HG02870 (cell line): ENCODE measurements around the gene ANTKMT.

ENCODE experiments used
- ATAC-seq: cut with Tn5 transposase; IDR thresholded peaks from one replicate; pipeline ENCODE4 v1.9.1; 2021; ENCODE audit warnings: mild to moderate bottlenecking, moderate library complexity; ENCODE audit not compliant: unreplicated experiment

The ANTKMT gene, protein sequence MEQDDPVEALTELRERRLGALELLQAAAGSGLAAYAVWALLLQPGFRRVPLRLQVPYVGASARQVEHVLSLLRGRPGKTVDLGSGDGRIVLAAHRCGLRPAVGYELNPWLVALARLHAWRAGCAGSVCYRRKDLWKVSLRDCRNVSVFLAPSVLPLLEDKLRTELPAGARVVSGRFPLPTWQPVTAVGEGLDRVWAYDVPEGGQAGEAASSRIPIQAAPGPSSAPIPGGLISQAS

GRCh38 chr16:720990-721764, at the start of gene ANTKMT:
Gene ANTKMT, plus strand, starts transcription at chr16:721146. Its CDS starts 129 bp downstream, at chr16:721275.
- peak; percentile 57 for ATAC-seq

DNA sequence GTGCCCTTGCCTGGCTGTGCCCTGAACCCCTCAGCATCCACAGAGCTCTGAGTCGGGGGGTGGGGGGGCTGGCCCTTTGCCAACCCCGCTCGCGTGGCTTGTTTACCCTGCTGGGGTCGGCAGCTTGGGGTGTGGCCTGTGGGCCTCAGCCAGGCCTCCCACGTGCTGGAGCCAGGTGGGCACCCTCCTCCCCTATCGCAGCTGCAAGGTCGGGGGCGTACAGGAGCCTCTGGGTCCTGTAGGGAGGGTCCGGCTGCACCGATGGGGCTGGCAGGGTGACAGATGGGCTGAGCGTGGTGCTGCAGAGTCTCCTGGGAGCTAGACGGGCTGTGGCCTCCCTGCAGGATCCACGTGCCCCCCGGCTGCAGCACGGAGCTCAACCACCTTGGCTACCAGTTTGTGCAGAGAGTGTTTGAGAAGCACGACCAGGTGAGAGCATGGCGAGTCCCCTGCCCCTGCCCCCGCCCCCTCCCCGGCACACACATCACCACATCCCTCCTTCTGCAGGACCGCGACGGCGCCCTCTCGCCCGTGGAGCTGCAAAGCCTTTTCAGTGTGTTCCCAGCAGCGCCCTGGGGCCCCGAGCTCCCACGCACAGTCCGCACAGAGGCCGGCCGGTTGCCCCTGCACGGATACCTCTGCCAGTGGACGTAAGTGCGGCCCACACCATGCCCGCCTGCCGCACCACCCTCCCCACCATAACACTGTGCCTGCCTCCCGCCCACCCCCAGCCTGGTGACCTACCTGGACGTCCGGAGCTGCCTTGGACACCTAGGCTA, 49.4 kb upstream of the ANTKMT start:
- ATAC-seq, result no peak

- ATAC-seq, result no peak
Observed at GRCh38 chr16:672371-672770, 48.6 kb upstream of the ANTKMT start.

DNA sequence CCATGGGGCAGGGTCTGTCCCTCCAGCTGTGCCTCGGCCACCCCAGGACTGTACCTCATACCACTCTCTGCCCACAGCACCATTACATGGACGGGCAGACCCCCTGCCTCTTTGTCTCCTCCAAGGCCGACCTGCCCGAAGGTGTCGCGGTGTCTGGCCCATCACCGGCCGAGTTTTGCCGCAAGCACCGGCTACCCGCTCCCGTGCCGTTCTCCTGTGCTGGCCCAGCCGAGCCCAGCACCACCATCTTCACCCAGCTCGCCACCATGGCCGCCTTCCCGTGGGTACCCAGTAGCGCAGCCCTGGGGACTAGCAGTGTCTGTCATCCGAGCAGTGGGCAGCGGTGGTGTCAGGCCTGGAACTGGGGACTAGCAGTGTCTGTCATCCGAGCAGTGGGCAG, 48.1 kb upstream of the ANTKMT start:
- ATAC-seq, result no peak

- no peak for ATAC-seq
Observed at GRCh38 chr16:673399-673991, 47.5 kb upstream of the ANTKMT start.

GRCh38 chr16:674214-674881, 46.6 kb upstream of the ANTKMT start:
- ATAC-seq, result no peak

DNA sequence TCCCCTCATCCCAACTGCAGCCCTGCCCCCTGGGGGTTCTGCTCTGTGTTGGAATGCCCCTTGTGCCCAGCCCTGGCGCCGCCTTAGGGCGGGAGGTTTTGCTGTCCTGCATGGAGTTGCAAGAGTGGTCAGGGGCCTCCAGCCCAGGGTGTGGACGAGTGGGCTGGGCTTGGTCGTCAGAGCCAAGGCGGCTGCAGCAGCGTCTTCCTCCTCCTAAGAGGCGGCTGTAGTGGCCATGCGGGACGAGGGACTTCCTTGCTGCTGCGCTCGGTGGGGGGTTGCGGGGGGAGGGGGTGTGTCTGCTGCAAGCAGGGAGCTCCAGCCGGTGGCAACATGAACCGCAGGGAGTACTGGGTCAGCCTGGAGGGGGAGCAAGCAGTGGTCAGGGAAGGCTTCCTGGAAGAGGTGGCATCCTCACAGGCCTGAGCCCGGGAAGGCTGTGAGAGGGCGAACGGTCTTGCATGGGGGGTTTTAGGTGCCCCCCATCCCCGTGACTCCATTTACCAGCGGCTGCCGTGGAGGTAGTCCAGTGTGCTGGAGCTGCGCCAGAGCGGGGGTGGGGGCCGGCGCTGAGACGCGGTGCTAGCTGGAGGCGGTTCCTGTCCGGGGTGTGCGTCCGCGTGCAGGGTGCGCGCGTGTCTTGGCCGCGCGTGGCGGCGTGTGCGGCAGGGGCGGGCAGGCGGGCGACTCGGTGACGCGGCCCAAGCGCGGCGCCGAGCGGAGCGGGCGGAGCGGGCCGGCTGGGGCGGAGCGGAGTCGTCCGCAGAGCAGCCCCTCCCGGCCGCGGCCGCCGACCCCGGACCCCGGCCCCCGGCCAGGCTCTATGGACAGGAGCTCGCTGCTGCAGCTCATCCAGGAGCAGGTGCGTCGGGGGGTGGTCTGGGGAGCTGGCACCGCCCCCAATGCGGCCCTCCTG, 45.7 kb upstream of the ANTKMT start, which contains the start of gene RHBDL1:
RHBDL1 (plus strand) TSS at position 704 of the 916 bp plus-strand sequence; CDS start at position 824, 120 bp downstream.
- ATAC-seq, result no peak

DNA sequence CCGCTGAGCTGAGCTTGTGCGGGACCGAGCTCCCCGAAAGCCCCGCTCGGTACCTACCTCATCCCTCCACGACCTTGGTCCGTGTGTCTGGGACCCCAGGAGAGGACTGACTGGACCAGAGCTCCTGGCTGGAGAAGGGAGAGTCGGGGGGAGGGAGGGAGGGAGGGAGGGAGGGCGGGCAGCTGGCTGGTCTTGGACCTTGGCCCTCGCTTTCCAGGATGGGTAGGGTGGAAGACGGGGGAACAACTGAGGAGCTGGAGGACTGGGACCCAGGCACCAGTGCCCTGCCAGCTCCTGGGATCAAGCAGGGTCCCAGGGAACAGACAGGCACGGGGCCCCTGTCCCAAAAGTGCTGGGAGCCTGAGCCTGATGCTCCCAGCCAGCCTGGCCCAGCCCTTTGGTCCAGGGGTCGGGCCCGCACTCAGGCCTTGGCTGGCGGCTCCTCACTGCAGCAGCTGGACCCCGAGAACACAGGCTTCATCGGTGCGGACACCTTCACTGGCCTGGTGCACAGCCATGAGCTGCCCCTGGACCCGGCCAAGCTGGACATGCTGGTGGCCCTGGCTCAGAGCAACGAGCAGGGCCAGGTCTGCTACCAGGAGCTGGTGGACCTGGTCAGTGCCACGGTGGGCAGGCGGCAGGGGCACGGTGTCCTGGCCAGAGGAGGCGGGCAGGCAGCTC, 44.9 kb upstream of the ANTKMT start:
- ATAC-seq, result no peak

DNA sequence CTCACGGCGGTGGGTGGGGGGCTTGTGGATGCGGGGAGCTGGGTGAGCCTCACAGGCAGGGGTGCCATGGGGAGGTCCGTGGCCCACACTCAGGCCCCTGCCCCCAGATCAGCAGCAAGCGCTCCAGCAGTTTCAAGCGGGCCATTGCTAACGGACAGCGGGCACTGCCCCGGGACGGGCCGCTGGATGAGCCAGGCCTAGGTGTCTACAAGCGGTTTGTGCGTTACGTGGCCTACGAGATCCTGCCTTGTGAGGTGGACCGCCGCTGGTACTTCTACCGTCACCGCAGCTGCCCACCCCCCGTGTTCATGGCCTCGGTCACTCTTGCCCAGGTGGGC, 44.4 kb upstream of the ANTKMT start:
- ATAC-seq, result no peak

- no peak for ATAC-seq
Observed at GRCh38 chr16:676913-677312, 44.0 kb upstream of the ANTKMT start.

DNA sequence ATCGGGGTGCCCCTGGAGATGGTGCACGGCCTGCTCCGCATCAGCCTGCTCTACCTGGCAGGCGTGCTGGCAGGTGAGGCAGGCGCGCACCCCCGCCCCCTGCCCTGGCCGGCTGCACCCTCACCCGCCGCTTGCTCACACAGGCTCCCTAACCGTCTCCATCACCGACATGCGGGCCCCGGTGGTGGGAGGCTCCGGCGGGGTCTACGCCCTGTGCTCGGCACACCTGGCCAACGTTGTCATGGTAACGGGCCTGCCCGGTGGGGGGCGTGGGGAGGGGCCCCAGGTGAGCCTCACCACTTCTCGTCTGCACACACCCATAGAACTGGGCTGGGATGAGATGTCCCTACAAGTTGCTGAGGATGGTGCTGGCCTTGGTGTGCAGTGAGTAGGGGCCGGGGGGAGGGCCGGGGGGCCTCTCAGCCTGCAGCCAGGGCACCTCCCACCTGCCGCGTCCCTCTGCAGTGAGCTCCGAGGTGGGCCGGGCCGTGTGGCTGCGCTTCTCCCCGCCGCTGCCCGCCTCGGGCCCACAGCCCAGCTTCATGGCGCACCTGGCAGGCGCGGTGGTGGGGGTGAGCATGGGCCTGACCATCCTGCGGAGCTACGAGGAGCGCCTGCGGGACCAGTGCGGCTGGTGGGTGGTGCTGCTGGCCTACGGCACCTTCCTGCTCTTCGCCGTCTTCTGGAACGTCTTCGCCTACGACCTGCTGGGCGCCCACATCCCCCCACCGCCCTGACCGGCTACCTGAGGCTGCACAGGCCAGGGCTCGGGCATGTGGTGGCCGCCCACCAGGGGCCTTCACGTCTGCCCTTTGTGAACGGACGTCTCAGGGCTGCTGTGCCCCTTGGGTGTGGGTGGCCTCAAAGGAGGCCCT, 43.4 kb upstream of the ANTKMT start:
- ATAC-seq, result no peak

DNA sequence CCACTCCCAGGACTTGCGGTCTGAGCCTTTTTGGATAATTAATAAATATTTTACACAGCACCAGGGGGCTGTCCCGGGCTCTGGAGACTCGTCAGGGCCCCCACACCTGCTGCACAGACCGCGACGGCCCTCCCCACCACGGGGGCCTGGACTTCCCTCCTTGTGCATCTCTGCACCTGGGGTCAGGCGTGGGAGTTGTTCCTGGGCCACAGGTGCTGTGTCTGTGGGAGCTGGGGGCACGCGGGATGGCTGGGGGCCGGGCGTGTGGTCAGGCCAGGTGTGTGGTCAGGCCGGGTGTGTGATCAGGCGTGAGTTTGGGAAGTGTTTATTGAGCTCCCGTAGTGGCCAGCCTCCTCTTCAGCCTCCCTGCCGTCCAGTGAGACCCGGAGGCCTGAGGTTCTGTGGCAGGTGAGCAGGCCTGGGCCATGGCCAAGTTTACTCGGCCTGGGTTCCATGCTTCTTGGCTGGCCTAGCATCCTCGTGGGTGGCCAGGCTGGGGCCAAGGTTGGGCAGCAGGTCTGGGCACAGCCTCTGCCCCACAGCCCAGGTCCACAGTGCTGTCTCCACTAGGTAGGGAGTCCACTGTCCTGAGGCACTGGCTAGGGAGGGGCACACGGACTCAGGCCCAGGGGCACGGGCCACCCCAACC, 42.6 kb upstream of the ANTKMT start:
- ATAC-seq, result no peak

- ATAC-seq, result no peak
Observed at GRCh38 chr16:678858-679813, 41.8 kb upstream of the ANTKMT start.

DNA sequence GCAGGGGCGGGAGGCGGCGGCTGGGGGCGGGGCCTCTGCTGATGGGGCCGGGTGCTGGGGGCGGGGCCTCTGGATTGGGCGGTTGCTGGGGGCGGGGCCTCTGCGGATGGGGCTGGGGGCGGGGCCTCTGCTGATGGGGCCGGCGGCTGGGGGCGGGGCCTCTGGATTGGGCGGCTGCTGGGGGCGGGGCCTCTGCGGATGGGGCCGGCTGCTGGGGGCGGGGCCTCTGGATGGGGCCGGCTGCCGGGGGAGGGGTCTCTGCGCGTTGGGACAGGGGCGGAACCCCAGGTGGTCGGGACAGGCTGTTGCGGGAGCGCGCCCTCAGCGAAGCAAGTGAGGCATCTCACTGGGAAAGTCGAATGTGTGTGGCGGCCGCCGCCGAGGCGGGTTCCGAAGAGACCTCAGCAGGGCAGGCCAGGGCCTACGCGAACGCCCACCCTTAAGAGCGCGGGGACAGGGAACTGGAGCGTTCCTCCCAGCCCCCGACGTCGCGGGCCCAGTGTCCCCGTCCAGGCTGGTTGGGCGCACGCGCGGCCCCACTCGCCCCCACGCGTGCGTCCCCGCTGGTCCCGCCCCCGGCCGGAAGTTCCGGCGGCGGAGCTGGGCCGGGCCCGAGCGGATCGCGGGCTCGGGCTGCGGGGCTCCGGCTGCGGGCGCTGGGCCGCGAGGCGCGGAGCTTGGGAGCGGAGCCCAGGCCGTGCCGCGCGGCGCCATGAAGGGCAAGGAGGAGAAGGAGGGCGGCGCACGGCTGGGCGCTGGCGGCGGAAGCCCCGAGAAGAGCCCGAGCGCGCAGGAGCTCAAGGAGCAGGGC, 40.9 kb upstream of the ANTKMT start, which contains the start of gene STUB1:
STUB1 (plus strand) TSS at position 597 of the 811 bp plus-strand sequence; CDS start at position 713, 116 bp downstream.
- peak; percentile 46 for ATAC-seq

- ATAC-seq, result no peak
Observed at GRCh38 chr16:680625-680945, 40.4 kb upstream of the ANTKMT start.
